ENCODE data around the gene IRF2BP2.
A peak's percentile ranks its signal among the peaks of the same experiment; 100 is the strongest.
"Not testable (repeated sequence)": the region's sequence is repeated elsewhere in the genome, so short reads cannot be mapped to it uniquely, and the experiment has no call there.

The IRF2BP2 gene

GRCh38 chr1:234600418-234601281, 9.3 kb downstream of the IRF2BP2 start:
- peak; percentile 90 for FAIRE-seq

- FAIRE-seq, result no peak
Measured at GRCh38 chr1:234599617-234600417, 10.2 kb downstream of the IRF2BP2 start.

- FAIRE-seq, result peak; percentile 76
Measured at GRCh38 chr1:234598974-234599616, 10.9 kb downstream of the IRF2BP2 start.

GRCh38 chr1:234597894-234598293, 12.1 kb downstream of the IRF2BP2 start:
- FAIRE-seq, result no peak

GRCh38 chr1:234595899-234596298, 14.1 kb downstream of the IRF2BP2 start:
- no peak for FAIRE-seq

GRCh38 chr1:234594575-234594974, 15.4 kb downstream of the IRF2BP2 start:
- FAIRE-seq, result not testable (repeated sequence)

- no peak for FAIRE-seq
Measured at GRCh38 chr1:234593771-234594504, 16.0 kb downstream of the IRF2BP2 start.

- no peak for FAIRE-seq
Measured at GRCh38 chr1:234593109-234593508, 16.9 kb downstream of the IRF2BP2 start.

GRCh38 chr1:234592240-234592639, 17.7 kb downstream of the IRF2BP2 start:
- no peak for FAIRE-seq

- no peak for FAIRE-seq
Measured at GRCh38 chr1:234591131-234591530, 18.8 kb downstream of the IRF2BP2 start.

- no peak for FAIRE-seq
Measured at GRCh38 chr1:234589854-234590620, 19.9 kb downstream of the IRF2BP2 start.

GRCh38 chr1:234589064-234589800, 20.7 kb downstream of the IRF2BP2 start:
- no peak for FAIRE-seq

GRCh38 chr1:234588386-234588785, 21.6 kb downstream of the IRF2BP2 start:
- no peak for FAIRE-seq

- FAIRE-seq, result no peak
Measured at GRCh38 chr1:234586892-234587485, 23.0 kb downstream of the IRF2BP2 start.

- FAIRE-seq, result no peak
Measured at GRCh38 chr1:234586304-234586703, 23.7 kb downstream of the IRF2BP2 start.

- no peak for FAIRE-seq
Measured at GRCh38 chr1:234585330-234586055, 24.5 kb downstream of the IRF2BP2 start.

GRCh38 chr1:234584926-234585325, 25.1 kb downstream of the IRF2BP2 start:
- no peak for FAIRE-seq

- no peak for FAIRE-seq
Measured at GRCh38 chr1:234584420-234584805, 25.6 kb downstream of the IRF2BP2 start.

GRCh38 chr1:234583755-234584419, 26.1 kb downstream of the IRF2BP2 start:
- FAIRE-seq, result no peak

Measured in G401.6 (cell line).